Adipose tissue (tissue), 3 donors: Measurements from ENCODE around the gene AJUBA. TPM values are rescaled to one million over a fixed set of nuclear protein-coding genes. Genes with fewer than 3 reads are reported as not detected.

Experiments used
- polyA plus RNA-seq, 3 donors: library from polyadenylated mRNA; stranded (reverse); fragments of 200-250 nt; gene quantifications; one replicate each; pipeline ENCODE4 v1.2.3, GENCODE V29; 2013
- donor health status: healthy with polysubstance abuse.
- donor health status: Bipolar disorder and iron deficiency.
- donor health status: healthy.

AJUBA gene
- polyA plus RNA-seq, 3 donors: 1.6 to 3.4 (median 2.0) TPM

Other genes starting within 250 kb of the AJUBA start
- 100 to 1,000 TPM in 1 of 3 donors, 10 to 100 TPM in 2; 72.7 to 123 (median 83.9) TPM for gene OXA1L, start 215.9 kb downstream of the AJUBA start, polyA plus RNA-seq
- 10 to 100 TPM in 2 of 3 donors, 1 to 10 TPM in 1; 3.7 to 15.2 (median 12.1) TPM for gene SLC7A7, start 167.1 kb downstream of the AJUBA start, polyA plus RNA-seq
- 10 to 100 TPM; 54.2 to 76.3 (median 65.9) TPM for gene MRPL52, start 152.7 kb downstream of the AJUBA start, polyA plus RNA-seq
- gene MMP14, start 146.0 kb downstream of the AJUBA start, polyA plus RNA-seq: 100 to 1,000 TPM in 1 of 3 donors, 10 to 100 TPM in 2; 26.1 to 109 (median 86.0) TPM
- 10 to 100 TPM; 43.8 to 91.5 (median 50.6) TPM for gene LRP10, start 110.8 kb downstream of the AJUBA start, polyA plus RNA-seq
- under 1 TPM in 2 of 3 donors, not detected in 1; 0.22 to 0.51 TPM for gene REM2, start 99.3 kb downstream of the AJUBA start, polyA plus RNA-seq
- 10 to 100 TPM; 20.1 to 36.9 (median 34.6) TPM for gene RBM23, start 63.4 kb downstream of the AJUBA start, polyA plus RNA-seq
- gene PRMT5, start 53.2 kb downstream of the AJUBA start, polyA plus RNA-seq: 10 to 100 TPM; 30.8 to 46.0 (median 32.7) TPM
- 10 to 100 TPM; 28.3 to 45.7 (median 30.9) TPM for gene HAUS4, start 25.5 kb downstream of the AJUBA start, polyA plus RNA-seq
- gene C14orf93, start 27.6 kb upstream of the AJUBA start, polyA plus RNA-seq: 10 to 100 TPM in 1 of 3 donors, 1 to 10 TPM in 2; 4.8 to 13.5 (median 6.2) TPM
- gene PSMB5, start 52.3 kb upstream of the AJUBA start, polyA plus RNA-seq: 100 to 1,000 TPM in 2 of 3 donors, 10 to 100 TPM in 1; 78.0 to 152 (median 140) TPM
- not detected for gene PSMB11, start 59.7 kb upstream of the AJUBA start, polyA plus RNA-seq
- gene CDH24, start 75.0 kb upstream of the AJUBA start, polyA plus RNA-seq: 1 to 10 TPM; 1.9 to 7.0 (median 4.4) TPM
- gene ACIN1, start 112.6 kb upstream of the AJUBA start, polyA plus RNA-seq: 10 to 100 TPM; 43.6 to 81.4 (median 79.3) TPM
- 10 to 100 TPM; 16.3 to 54.9 (median 45.0) TPM for gene C14orf119, start 113.0 kb upstream of the AJUBA start, polyA plus RNA-seq
- gene CIROP, start 122.4 kb upstream of the AJUBA start, polyA plus RNA-seq: under 1 TPM in 2 of 3 donors, not detected in 1; 0.03 to 0.56 TPM
- 1 to 10 TPM in 1 of 3 donors, under 1 TPM in 1, not detected in 1; 0.15 to 2.8 TPM for gene CEBPE, start 136.7 kb upstream of the AJUBA start, polyA plus RNA-seq
- gene SLC7A8, start 201.1 kb upstream of the AJUBA start, polyA plus RNA-seq: 10 to 100 TPM; 16.8 to 41.5 (median 25.9) TPM